Stimulated activated CD8-positive, alpha-beta memory T cell treated with anti-CD3 and anti-CD28 coated beads, Interleukin-7, amount 100 ng/mL, for 24 hours (primary cell): Measurements from ENCODE around the gene RBPMS2.

Experiments
- DNase-seq: peaks from one replicate; pipeline ENCODE4 v3.0.0-alpha.2; 2020; ENCODE audit warnings: low read depth

Gene RBPMS2

GRCh38 chr15:64783796-64784195 lies 8.4 kb upstream of the RBPMS2 start:
- no peak for DNase-seq

DNA sequence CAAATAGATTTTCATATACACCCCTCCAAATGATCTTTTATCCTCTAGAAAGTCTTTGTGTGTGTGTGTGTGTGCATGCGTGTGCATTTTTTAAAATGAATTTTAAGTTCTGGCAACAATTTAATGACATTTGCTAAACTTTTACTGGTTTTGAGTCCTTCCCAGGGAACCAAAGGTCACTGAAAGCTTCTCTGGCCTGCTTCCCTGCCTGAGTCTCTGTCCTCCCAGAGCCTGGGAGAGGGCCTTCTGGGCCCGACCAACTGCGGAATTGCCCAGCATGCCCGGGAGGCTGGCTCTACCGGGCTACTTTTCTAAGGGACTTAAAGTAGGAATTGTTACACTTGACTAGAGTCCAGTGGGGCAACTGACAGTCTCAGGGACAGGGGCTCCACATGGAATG lies 7.4 kb upstream of the RBPMS2 start:
- DNase-seq: no peak

DNA sequence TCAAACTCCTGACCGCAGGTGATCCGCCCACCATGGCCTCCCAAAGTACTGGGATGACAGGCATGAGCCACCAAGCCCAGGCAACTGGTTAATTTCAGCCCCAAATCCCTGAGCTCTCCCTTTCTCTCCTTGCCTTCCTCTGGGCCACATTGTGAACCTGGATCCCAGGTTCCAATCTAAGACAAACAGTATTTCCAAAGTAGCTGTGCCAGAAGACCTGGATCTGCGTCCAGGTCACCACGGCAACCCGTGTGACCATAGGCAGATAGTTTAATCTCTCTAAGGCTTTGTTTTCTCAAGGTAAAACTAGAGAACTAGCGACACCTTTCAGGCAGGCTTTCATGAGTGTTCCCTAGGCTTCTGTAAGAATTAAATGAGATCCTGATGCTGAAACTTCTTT lies 5.9 kb upstream of the RBPMS2 start:
- no peak for DNase-seq

DNA sequence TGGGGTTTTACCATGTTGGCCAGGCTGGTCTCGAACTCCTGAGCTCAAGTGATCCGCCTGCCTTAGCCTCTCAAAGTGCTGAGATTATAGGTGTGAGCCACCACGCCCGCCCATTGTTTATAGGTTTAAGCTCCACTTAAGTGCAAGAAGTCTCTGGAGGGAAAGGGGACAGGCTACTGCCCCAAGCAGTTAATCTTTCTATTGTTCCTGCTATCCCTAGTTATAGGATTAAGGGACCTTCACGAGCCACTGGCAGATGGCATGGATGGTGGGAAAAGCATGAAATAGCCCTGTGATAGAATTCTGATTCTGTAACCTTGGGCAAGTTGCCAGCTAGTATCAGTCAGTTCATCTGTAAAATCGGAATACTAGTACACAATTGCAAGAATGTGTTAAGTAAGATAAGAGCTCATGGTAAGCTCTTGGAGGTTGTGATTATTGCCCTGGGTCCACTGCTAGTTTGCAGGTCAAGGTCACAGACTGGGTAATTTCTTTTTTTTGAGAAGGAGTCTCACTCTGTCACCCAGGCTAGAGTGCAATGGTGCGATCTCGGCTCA lies 5.3 kb upstream of the RBPMS2 start:
- DNase-seq: no peak

- no peak for DNase-seq
Measured at GRCh38 chr15:64779630-64780029, 4.2 kb upstream of the RBPMS2 start.

GRCh38 chr15:64779024-64779423 lies 3.6 kb upstream of the RBPMS2 start:
- no peak for DNase-seq

GRCh38 chr15:64776402-64776786 lies 1.0 kb upstream of the RBPMS2 start:
- DNase-seq: no peak

- DNase-seq: no peak
Measured at GRCh38 chr15:64774629-64775493, 528 bp downstream of the RBPMS2 start.

DNA sequence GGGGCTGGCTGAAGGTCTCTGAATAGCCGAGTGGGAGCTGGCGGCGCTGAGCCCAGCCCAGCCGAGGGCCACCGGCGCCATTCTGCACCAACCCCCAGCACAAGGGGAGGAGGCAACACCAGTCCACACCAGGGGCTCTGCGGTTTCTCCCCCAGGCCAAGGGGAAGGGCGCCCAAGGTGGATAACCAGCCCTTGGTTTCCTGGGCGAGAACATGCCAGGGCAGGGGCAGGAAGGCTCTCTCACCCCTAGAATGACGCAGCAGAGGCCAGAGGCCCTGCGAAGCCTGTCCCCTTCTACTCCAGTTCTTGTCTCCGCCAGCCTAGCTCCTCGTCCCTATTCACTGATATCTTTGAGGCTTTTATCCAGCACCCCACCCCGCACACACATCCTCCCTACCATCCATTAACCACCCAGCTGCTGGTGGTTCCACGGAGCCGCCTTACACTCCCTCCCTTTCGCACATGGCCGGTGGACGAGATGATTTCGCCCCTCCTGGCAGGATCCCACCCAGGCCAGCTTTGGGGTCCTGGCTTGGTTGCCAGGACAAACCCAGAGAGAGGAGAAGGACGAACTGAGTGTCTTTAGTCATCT lies 1.3 kb downstream of the RBPMS2 start:
- DNase-seq: no peak

- no peak for DNase-seq
Measured at GRCh38 chr15:64773606-64774005, 1.8 kb downstream of the RBPMS2 start.

DNA sequence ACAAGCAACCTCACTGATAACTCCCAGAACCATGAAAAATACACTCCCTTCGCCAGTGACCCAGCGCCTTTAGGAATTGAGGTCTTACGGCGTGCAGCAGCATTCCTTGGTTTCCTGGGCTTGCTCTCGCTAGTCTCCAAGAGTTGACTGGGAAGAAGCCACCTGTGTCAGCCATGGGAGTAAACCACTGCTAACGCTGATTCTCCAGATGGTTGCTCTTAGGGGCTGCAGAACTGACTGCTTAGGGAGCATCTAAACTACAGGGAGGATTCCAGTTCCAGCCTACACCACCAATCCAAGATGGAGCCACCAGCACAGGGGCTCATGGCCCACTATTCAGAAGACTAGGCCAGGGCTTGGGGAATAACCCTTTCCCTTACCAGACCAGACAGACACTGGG lies 2.4 kb downstream of the RBPMS2 start:
- DNase-seq: no peak

DNA sequence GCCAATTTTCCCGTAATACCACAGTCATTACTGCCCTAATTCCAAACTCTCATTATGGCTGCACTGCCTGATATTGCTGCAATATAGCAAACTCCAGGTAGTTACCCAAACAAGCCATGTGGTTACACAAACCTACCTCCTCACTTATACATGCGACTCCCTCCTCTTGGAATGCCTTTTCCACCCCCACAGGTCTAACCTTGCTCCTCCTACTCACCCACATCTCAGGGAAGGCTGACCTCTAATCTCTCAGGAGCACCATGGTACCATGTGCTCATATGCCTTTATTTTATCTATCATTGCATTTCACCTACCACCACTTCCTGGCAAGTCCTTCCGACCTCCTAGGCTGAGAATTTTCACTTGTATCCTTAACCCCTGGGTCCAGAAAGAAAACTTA lies 2.9 kb downstream of the RBPMS2 start:
- DNase-seq: no peak

GRCh38 chr15:64770626-64771025 lies 4.8 kb downstream of the RBPMS2 start:
- DNase-seq: no peak

DNA sequence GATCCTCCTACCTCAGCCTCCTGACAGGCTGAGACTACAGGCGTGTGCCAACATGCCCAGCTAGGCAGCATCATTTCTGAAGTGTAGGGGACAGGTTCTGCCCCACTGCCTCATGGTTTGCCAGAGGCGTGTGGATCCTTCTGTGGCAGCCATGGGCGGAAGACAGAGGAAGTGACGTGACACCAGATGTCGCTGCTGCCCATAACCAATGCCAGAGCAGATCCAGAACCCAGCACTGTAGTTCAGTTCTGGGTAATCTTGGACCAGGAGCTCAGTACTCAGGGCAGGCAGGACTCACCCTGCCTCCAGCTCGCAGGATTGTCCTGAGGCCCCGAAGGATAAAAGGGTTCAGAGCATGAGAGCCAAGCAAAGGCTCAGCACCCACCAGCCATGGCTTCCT lies 8.2 kb downstream of the RBPMS2 start:
- DNase-seq: no peak

GRCh38 chr15:64766058-64766457 lies 9.3 kb downstream of the RBPMS2 start:
- no peak for DNase-seq

GRCh38 chr15:64763874-64764273 lies 11.5 kb downstream of the RBPMS2 start:
- DNase-seq: no peak

GRCh38 chr15:64763462-64763861 lies 11.9 kb downstream of the RBPMS2 start:
- no peak for DNase-seq

DNA sequence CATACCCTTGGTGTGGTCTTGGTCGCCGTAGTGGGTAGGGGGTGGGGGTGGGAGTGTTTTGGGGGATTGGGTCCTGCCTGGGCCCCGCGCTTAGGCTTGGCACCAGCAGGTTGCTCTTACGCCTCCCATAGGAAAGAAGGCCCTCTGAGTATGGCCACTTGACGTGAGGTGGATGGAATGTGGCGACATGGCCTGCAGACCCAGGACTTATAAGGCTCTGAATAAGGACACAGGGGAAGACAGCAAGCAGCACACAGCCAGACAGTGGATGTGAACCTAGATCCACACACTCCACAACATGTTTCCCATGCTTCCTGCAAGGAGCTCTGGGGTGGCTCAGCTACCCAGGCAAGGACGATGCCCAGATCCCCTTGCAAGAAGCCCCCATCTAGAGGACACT lies 12.4 kb downstream of the RBPMS2 start:
- no peak for DNase-seq

DNA sequence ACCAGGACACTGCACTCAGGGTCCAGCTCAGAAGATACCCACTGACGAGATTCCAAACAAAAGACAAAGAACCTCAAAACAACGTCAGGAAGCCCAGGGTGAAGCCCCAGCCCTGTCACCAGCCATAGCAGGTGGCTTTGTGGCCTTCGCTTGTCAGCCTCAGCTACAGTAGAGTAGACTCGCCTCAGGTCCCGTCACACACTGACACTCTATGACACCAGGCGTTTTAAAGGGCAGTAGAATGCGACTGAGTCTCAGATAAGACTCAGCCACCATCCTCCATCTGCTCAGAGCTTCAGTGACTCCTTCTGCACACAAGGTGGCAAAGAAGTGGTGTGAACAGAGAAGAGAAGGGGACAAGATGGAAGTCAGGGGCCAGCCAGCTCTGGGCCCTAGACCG lies 12.8 kb downstream of the RBPMS2 start:
- DNase-seq: no peak

- no peak for DNase-seq
Measured at GRCh38 chr15:64761156-64761555, 14.2 kb downstream of the RBPMS2 start.

DNA sequence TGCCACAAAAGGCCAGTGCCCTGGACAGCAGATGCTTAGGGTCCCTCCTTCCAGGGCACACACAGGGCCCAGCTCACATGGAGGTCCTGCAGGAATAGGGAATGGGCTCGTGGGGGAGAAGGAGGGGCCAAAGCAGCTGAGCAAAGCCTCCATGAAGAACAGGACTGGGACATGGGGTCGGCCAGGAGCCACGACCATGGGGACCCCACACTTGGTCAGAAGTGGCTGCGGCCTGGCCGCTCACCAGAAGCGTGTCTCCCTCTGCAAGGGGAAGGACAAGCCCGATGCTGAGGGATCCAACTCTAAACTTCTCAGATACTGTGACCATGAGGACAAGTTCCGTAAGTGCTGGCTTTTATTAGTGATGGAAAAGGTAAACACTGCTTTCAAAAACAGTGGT lies 15.3 kb downstream of the RBPMS2 start:
- no peak for DNase-seq

DNA sequence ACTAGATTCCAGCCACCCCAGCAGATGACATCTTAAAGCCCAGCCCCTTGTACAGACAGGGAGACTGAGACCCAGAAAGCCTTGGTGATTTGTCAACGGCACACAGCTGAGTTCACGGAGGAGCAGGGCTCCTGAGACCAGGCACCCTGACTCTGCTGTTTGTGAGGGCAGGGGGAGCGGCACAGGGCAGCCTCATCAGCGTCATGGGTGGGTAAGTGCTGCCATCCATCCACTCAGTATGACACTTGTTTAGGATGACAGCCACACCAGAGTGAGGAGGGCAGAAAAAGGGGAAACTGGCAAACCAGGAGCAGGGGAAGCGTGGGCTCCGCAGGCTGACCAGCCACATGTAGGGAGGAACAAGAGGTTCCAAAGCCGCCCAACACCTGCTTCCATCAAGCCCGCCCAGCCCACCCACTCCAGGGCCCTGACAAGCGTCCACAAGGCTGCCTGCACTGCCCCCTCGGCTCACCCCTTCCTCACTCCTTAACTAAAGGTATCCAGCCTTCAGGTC lies 19.9 kb downstream of the RBPMS2 start:
- DNase-seq: no peak

DNA sequence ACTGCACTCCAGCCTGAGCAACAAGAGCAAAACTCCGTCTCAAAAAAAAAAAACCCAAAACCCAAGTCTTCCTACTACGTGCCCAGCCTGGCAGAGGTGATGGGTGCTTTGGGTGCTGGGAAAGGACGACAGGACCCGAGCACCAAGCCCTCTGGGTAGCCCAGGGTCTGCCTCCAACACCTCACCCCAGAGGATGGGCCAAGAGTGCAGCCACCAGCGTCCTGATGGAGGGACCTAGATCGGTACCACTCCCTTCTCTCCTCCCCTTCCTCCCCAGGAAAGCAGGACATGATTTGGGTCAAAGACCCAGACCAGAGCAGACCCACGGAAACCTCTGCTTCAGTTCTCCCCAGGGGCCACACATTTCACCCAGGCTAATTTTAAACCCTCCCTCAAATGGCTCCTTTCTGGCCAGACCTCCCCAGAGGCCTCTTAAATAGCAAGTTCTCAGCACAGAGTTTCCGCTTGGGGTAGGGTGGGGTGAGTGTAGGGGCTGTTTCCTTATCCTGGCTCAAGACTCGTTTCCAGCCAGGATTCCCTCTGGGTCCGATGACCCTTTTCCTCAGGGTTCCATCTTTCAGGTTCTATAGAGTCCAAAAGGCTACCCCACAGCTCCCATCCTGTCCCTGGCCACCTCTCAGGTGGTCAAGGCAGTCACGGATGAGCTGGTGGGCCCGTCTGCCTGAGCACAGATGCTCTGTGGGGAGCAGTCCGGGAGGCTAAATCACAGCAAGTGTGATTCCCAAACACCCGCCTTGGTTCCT lies 20.5 kb downstream of the RBPMS2 start:
- no peak for DNase-seq
